ENCODE measurements around the gene ZNF800.

The ZNF800 gene

DNA sequence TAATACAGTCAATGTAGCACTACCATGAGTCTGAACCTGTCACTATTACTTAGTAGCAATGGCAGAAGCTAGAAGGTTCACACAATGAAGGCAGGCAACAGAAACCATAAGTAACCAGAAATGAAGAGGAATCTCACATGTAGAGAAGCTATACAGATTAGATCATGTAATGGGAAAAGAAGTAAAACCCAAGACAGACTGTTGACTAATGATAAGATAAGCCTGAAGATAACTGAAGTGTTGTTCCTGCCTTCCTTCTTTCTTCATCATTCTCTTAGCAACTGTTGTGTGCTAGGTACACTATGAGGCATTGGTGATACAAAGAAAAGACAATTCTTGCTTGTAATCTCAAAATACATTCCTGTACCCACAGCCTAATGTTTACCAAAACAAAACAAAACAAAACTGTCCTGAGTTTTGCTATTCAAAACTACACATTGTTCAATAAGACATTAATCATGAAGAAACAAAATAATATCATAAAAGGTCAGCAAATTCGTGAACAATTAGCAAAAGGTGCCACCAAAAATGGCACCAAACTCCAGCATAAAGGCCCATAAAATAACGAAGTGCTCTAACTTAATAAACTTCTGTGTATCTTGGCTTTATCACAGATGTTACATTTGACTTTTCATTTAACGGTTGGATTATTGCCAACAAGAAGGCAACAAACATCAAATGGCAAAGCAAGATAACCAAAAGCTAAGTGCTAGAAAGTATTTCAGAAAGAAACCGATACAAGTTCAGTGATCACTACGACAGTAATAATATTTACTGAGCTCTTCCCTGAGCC lies 27.1 kb downstream of the ZNF800 start:
- Mint-ChIP-seq H3K4me3 (no peak overlapping the region), H3K36me3 (ENCODE audit: low read depth) (peaks cover 9% of the 10 kb centered on the region), H3K27me3 (ENCODE audit: low read depth, poor library complexity) (no peaks in the 10 kb centered on the region), H3K27ac (no peak overlapping the region), H3K9me3 (no peaks in the 10 kb centered on the region), H3K4me1 (no peaks in the 10 kb centered on the region)
- no peak for TF ChIP-seq CTCF (IDR thresholded peaks at IDR 0.05)
- no peak for DNase-seq

DNA sequence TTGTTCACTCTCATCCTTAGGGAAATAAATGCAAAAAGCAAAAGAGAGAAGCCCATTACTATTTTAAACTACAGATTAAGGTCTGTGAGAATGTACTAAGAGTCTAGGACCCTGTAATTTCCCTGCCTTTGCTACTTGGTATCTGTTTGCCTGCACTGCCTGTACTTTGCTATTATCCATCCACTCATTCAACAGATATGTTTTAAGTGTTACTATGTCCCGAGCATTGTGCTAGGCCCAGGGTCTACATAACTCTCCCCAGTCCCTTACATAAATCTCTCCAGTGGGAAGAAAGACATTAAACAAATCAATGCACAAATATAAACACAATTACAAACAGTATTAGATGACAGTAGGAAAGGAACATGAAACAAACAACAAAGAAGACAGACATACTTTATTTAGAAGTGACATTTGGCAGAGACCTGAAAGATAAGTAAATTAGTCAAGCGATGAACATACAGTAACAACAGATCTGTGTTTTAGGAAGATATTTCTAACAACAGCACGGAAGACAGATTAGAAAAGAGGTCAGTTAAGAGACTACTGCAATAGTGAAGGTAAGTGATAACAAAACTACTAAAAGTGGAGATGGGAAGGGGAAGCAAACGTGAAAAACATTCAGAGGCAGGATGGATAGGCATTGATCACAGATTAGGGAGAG lies 30.0 kb downstream of the ZNF800 start:
- H3K4me3 Mint-ChIP-seq = no peak overlapping the region
- no peak overlapping the region for H3K27ac Mint-ChIP-seq

DNA sequence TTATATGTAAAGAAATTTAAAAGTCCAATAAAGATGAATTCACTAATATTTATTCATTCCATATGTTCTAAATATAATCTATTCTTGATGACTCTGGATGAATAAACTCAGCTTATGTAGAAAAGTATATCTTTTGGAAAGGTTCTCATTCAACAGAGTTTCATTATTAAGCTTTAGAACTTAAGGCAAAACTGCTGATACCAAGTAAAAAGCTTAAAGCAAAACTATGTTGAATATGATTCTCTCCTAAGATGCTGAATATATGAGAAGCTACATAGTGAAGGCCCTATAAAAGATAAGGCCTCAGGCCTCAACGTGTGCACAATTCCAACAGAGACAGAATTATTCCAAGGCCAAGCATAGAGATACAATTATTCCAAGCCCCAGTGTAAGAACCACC lies 30.8 kb downstream of the ZNF800 start:
- Mint-ChIP-seq H3K4me3 (no peak overlapping the region), H3K4me1 (no peaks in the 10 kb centered on the region), H3K9me3 (no peaks in the 10 kb centered on the region), H3K36me3 (ENCODE audit: low read depth) (peaks cover 7% of the 10 kb centered on the region), H3K27me3 (ENCODE audit: low read depth, poor library complexity) (no peaks in the 10 kb centered on the region), H3K27ac (no peak overlapping the region)
- no peak for DNase-seq
- no peak for TF ChIP-seq CTCF (IDR thresholded peaks at IDR 0.05)

More for the DNA sequence above, 30.0 kb downstream of the ZNF800 start:
- Mint-ChIP-seq H3K9me3 (no peaks in the 10 kb centered on the region), H3K36me3 (ENCODE audit: low read depth) (peaks cover 9% of the 10 kb centered on the region), H3K27me3 (ENCODE audit: low read depth, poor library complexity) (no peaks in the 10 kb centered on the region), H3K4me1 (no peaks in the 10 kb centered on the region)
- no peak for DNase-seq
- TF ChIP-seq CTCF (IDR thresholded peaks at IDR 0.05) = no peak

GRCh38 chr7:127359011-127359410 lies 33.5 kb downstream of the ZNF800 start:
- H3K27ac Mint-ChIP-seq = no peak overlapping the region
- no peak for TF ChIP-seq CTCF (IDR thresholded peaks at IDR 0.05)
- no peaks in the 10 kb centered on the region for H3K9me3 Mint-ChIP-seq
- H3K27me3 Mint-ChIP-seq (ENCODE audit: low read depth, poor library complexity) = no peaks in the 10 kb centered on the region
- H3K4me1 Mint-ChIP-seq = no peaks in the 10 kb centered on the region
- peaks cover 4% of the 10 kb centered on the region for H3K36me3 Mint-ChIP-seq (ENCODE audit: low read depth)
- H3K4me3 Mint-ChIP-seq = no peak overlapping the region
- DNase-seq = no peak

DNA sequence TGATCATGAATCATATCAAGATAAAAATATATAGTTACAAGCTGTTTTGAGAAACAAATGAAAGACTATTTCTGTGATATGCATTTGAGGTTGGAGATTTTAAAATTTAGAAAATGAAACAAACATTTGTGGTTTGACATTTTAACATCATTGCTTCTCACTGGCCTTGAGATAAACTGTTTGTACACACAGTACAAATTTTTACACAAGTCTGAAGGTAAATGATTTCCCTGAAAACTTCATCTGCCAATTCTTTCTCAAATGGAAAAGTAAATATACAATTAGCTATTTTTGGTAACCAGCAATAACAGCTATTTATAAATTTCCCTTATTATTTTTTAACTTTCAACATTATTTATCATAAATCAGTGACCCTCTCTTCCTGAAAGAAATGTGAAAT lies 38.6 kb downstream of the ZNF800 start:
- DNase-seq = no peak
- Mint-ChIP-seq H3K4me1 (no peaks in the 10 kb centered on the region), H3K9me3 (no peaks in the 10 kb centered on the region), H3K4me3 (no peak overlapping the region), H3K36me3 (ENCODE audit: low read depth) (no peaks in the 10 kb centered on the region), H3K27me3 (ENCODE audit: low read depth, poor library complexity) (peaks cover 15% of the 10 kb centered on the region), H3K27ac (no peak overlapping the region)
- TF ChIP-seq CTCF (IDR thresholded peaks at IDR 0.05) = no peak

Measured in nephron progenitor cell (in vitro differentiated cells).